Inflammatory macrophage (primary cell): ENCODE results near the gene MGP.

Experiments used
- DNase-seq, 2 donors: peaks; one replicate each; pipeline ENCODE4 v3.0.0-alpha.2; 2020 to 2022

MGP gene

GRCh38 chr12:14902465-14902864 lies 16.8 kb upstream of the MGP start:
- DNase-seq: no peak

- no peak for DNase-seq
Observed at GRCh38 chr12:14901228-14901562, 15.5 kb upstream of the MGP start.

- DNase-seq: no peak
Observed at GRCh38 chr12:14900521-14901227, 15.0 kb upstream of the MGP start.

- no peak for DNase-seq
Observed at GRCh38 chr12:14896521-14897169, 11.0 kb upstream of the MGP start.

GRCh38 chr12:14893506-14894250 lies 8.0 kb upstream of the MGP start:
- no peak for DNase-seq

- DNase-seq: no peak
Observed at GRCh38 chr12:14892726-14893505, 7.3 kb upstream of the MGP start.

GRCh38 chr12:14890701-14891100 lies 5.0 kb upstream of the MGP start:
- no peak for DNase-seq

- no peak for DNase-seq
Observed at GRCh38 chr12:14886271-14886670, 617 bp upstream of the MGP start.

- DNase-seq: peak; percentile 50 to 58
Observed at GRCh38 chr12:14884458-14884878, 1.2 kb downstream of the MGP start.

- DNase-seq: no peak
Observed at GRCh38 chr12:14883686-14884085, 2.0 kb downstream of the MGP start.

- DNase-seq: no peak
Observed at GRCh38 chr12:14880890-14881453, 4.7 kb downstream of the MGP start.

GRCh38 chr12:14879222-14879933 lies 6.3 kb downstream of the MGP start:
- DNase-seq: no peak

- DNase-seq: no peak
Observed at GRCh38 chr12:14878488-14878887, 7.2 kb downstream of the MGP start.

- DNase-seq: no peak
Observed at GRCh38 chr12:14876833-14877232, 8.8 kb downstream of the MGP start.

- no peak for DNase-seq
Observed at GRCh38 chr12:14874882-14875281, 10.8 kb downstream of the MGP start.

- peak; percentile 10 to 19 for DNase-seq
Observed at GRCh38 chr12:14873440-14874185, 12.0 kb downstream of the MGP start.

- no peak for DNase-seq
Observed at GRCh38 chr12:14871886-14872285, 13.8 kb downstream of the MGP start.

GRCh38 chr12:14871247-14871646 lies 14.4 kb downstream of the MGP start:
- DNase-seq: no peak

- no peak for DNase-seq
Observed at GRCh38 chr12:14868916-14869506, 16.6 kb downstream of the MGP start.

GRCh38 chr12:14860490-14860889 lies 25.2 kb downstream of the MGP start:
- DNase-seq: no peak

GRCh38 chr12:14858513-14858912 lies 27.1 kb downstream of the MGP start:
- no peak for DNase-seq
